Renal cortex interstitium (tissue), 11 donors: ENCODE data around the gene ARID5B. TPM values are rescaled to one million over a fixed set of nuclear protein-coding genes. Genes with fewer than 3 reads are reported as not detected.

Experiments used
- DNase-seq, 11 donors: peaks; one replicate each; pipeline ENCODE4 v3.0.0-alpha.2; 2013; ENCODE audit warnings: low read depth in 9 of 11, low spot score in 4 of 11; ENCODE audit errors: extremely low read depth in 1 of 11
- polyA plus RNA-seq, 3 donors: library from polyadenylated mRNA; unstranded; fragments of 120-200 nt; gene quantifications; one replicate each; pipeline ENCODE4 v1.2.1, GENCODE V29; 2013; ENCODE audit not compliant: insufficient read length in 3 of 3

ARID5B gene
- polyA plus RNA-seq, 3 donors, result 45.5 to 70.4 (median 54.9) TPM

GRCh38 chr10:61870526-61870895, 31.0 kb upstream of the ARID5B start:
- DNase-seq, result no peak

GRCh38 chr10:61871487-61871886, 30.0 kb upstream of the ARID5B start:
- DNase-seq, result no peak

- no peak for DNase-seq
Observed at GRCh38 chr10:61877887-61878739, 23.4 kb upstream of the ARID5B start.

- DNase-seq, result no peak
Observed at GRCh38 chr10:61878740-61879068, 22.8 kb upstream of the ARID5B start.

GRCh38 chr10:61882621-61883370, 18.7 kb upstream of the ARID5B start:
- no peak for DNase-seq

- DNase-seq, result no peak
Observed at GRCh38 chr10:61883371-61884025, 18.0 kb upstream of the ARID5B start.

- DNase-seq, result no peak
Observed at GRCh38 chr10:61887772-61888171, 13.7 kb upstream of the ARID5B start.

- DNase-seq, result no peak
Observed at GRCh38 chr10:61888744-61889143, 12.8 kb upstream of the ARID5B start.

- no peak for DNase-seq
Observed at GRCh38 chr10:61890430-61890829, 11.1 kb upstream of the ARID5B start.

- DNase-seq, result no peak
Observed at GRCh38 chr10:61890881-61891409, 10.6 kb upstream of the ARID5B start.

- DNase-seq, result no peak
Observed at GRCh38 chr10:61891906-61892585, 9.5 kb upstream of the ARID5B start.

- no peak for DNase-seq
Observed at GRCh38 chr10:61892961-61893360, 8.5 kb upstream of the ARID5B start.

GRCh38 chr10:61894133-61894532, 7.4 kb upstream of the ARID5B start:
- no peak for DNase-seq

- DNase-seq, result no peak
Observed at GRCh38 chr10:61895898-61896600, 5.5 kb upstream of the ARID5B start.

- peak in 2 of 11 donors; percentile 43 to 46 for DNase-seq
Observed at GRCh38 chr10:61896854-61897661, 4.4 kb upstream of the ARID5B start.

GRCh38 chr10:61897671-61898434, 3.6 kb upstream of the ARID5B start:
- peak in 4 of 11 donors; percentile 42 to 66 (median 48) for DNase-seq

- DNase-seq, result no peak
Observed at GRCh38 chr10:61898435-61898778, 3.1 kb upstream of the ARID5B start.
